GM21367 (cell line): ENCODE measurements around the gene PID1.
"Not testable (repeated sequence)": the region's sequence is repeated elsewhere in the genome, so short reads cannot be mapped to it uniquely, and the experiment has no call there.

Experiments
- ATAC-seq: cut with Tn5 transposase; IDR thresholded peaks from one replicate; pipeline ENCODE4 v1.9.1; 2021; ENCODE audit not compliant: unreplicated experiment

The PID1 gene

DNA sequence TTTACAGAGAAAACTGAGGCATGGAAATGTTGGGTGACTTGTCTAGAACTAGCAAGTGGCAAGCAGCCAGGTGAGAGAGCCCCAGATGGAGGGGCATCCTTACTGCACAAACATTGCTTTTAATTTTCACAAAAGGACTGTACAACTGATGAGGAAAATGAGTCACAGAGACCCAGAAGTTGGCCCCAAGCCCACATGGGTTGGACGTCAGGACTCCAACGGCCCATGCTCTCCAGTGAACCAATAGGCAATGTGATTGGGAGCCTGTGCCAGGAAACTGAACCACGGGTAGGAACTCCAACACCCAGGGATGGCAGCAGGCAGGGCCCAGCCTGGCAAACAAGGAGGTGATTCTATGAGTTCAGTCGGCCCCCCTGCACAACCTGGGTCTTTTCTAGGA, 50.8 kb downstream of the PID1 start:
- ATAC-seq: no peak

DNA sequence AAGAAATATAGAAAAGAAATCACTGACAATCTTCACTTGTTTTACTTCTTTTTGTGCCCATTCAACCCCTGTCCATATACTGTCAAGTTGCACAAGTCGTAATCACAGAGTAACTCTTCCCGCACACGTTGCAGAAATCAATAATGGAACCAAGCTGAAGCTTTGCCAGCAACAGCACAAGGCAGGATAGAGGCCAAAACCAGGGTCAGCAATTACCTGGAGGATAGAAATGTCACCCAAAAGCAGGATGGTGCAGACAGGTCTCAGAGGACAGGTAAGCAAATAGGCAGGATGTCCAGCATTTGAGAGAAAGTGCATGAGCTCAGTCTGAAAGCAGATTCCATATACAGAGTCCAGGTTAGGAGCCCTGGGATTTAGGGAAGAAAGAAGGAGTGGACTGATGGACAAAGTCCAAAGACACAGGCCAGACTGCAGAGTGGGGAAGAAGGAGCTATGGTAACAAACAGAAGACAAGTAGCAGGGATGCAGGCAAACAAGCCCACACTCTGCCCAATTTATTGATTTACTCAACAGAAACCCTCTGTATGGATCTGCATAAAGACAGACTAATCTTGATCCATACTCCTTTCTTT, 52.7 kb downstream of the PID1 start:
- no peak for ATAC-seq

- no peak for ATAC-seq
Observed at GRCh38 chr2:229212241-229212640, 58.8 kb downstream of the PID1 start.

- no peak for ATAC-seq
Observed at GRCh38 chr2:229210641-229211040, 60.4 kb downstream of the PID1 start.

DNA sequence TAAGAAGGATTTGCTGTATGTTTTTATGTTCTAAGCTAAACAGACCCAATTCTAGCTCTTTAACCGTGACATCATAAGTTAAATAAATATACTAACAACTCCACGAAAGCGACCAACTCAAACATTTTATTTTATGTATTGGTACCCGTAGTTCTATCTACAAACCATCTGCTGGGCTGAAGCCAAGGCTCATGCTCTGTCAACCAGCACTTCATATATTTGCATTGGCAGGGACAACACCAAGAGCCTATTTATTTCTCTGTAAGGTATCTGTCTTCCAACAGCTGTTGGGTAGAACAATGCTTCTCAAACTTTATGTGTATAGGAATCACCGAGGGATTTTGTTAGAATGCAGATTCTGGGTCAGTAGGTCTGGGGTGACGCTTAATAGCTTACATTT, 64.5 kb downstream of the PID1 start:
- no peak for ATAC-seq

GRCh38 chr2:229205704-229206103, 65.4 kb downstream of the PID1 start:
- no peak for ATAC-seq

GRCh38 chr2:229202646-229203045, 68.4 kb downstream of the PID1 start:
- ATAC-seq: no peak

- no peak for ATAC-seq
Observed at GRCh38 chr2:229201521-229201920, 69.6 kb downstream of the PID1 start.

- no peak for ATAC-seq
Observed at GRCh38 chr2:229199267-229199666, 71.8 kb downstream of the PID1 start.

DNA sequence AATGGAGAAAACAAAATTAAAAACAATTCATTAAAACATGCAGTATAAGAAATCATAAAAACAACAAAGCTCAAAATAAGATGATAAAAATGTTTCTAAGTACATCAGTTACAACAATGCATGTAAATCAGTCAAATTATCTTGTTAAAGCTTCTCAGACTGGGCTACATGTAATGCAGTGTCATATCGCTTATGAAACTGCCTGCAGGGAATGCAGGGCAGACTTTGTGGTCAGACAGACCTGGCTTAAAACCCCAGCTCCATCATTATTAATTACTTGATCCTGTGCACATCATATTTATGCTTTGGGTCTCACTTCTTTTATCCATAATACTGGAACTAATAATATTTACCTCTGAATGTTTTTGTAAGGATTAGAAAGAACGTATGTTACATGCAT, 74.6 kb downstream of the PID1 start:
- no peak for ATAC-seq

GRCh38 chr2:229195346-229195947, 75.6 kb downstream of the PID1 start:
- no peak for ATAC-seq

GRCh38 chr2:229193281-229193680, 77.8 kb downstream of the PID1 start:
- no peak for ATAC-seq

- no peak for ATAC-seq
Observed at GRCh38 chr2:229191413-229191812, 79.7 kb downstream of the PID1 start.

DNA sequence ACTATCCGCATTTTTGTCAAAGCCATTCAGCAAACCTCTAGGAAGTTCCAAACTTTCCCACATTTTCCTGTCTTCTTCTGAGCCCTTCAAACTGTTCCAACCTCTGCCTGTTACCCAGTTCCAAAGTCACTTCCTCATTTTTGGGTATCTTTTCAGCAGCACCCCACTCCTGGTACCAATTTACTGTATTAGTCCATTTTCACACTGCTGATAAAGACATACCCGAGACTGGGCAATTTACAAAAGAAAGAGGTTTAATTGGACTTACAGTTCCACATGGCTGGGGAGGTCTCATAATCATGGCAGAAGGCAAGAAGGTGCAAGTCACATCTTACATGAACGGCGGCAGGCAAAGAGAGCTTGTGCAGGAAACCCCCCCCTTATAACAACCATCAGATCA, 84.0 kb downstream of the PID1 start:
- not testable (repeated sequence) for ATAC-seq

DNA sequence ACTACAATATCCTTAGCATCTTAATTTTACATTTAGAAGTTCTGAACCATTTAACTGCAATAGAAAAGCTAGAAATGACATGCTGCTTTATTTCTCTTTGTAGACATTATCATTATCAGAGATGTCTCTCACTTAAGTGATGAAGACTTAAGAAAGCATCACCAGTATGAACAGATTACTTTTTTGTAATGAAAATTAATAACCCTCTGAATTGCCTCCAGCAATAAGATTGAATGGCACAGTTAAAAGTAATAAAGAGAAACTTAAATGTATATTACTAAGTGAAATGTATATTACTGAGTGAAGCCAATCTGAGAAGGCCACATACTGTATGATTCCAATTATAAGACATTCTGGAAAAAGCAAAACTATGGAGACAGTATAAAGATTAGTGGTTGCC, 89.4 kb downstream of the PID1 start:
- no peak for ATAC-seq

DNA sequence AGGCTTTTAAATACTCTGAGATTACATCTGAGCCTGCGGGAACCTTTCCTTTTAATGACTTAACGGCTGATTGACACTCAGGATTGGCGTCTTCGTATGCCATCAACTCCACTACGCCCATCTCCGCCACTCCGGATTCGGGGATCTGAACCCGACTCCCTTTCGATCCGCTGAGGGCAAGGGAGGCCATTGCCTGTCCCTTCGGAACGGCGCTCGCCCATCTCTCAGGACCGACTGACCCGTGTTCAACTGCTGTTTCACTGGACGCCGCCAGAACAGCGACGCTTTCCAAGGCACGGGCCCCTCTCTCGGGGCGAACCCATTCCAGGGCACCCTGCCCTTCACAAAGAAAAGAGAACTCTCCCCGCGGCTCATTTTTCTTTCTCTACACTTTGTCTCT, 90.4 kb downstream of the PID1 start:
- ATAC-seq: no peak

GRCh38 chr2:229179628-229180027, 91.5 kb downstream of the PID1 start:
- ATAC-seq: no peak

- ATAC-seq: no peak
Observed at GRCh38 chr2:229178706-229179105, 92.4 kb downstream of the PID1 start.

GRCh38 chr2:229178117-229178516, 93.0 kb downstream of the PID1 start:
- ATAC-seq: no peak

DNA sequence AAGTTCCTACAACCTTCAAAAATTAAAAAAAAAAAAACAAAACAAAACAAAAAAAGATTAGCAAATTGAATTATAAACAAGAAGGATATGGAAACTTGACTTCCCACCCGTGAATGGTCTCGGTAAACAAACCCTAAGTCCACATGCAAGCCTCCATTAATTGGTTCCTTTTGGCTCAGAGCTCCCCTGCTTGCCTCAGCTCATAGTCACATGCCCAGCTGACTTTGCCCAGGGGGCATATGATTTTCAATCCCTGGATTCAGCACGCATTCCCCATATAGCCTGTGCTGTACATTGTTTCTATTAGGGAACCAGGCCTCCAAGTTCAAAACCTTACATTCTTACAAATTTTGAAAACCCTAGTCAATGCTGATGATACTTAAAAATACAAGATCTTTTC, 95.0 kb downstream of the PID1 start:
- no peak for ATAC-seq

DNA sequence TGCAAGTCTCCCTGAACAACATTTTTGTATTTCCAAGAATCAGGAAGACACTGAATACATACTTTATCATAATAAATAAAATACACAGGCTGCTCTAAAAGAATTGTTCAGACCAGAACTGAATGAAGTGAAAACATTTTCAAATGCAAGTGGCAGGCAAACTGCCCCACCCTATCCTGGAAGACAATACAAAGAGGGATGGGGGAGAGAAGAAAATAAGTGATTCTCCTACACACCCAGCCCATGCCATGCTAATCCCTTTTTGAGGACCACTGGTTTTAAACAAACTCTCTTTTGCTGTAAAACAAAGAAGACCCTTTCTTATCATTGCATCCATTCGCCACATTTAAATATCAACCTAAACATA, 95.6 kb downstream of the PID1 start:
- ATAC-seq: no peak

GRCh38 chr2:229174794-229175496, 96.1 kb downstream of the PID1 start:
- no peak for ATAC-seq
